DMS153 (cell line): Measurements from ENCODE around the gene SPAG17.
A peak's percentile ranks its signal among the peaks of the same experiment; 100 is the strongest.

Experiments used
- DNase-seq: peaks from one replicate; lab custom pipeline; 2025; lab: John Stamatoyannopoulos, UW

The SPAG17 gene

DNA sequence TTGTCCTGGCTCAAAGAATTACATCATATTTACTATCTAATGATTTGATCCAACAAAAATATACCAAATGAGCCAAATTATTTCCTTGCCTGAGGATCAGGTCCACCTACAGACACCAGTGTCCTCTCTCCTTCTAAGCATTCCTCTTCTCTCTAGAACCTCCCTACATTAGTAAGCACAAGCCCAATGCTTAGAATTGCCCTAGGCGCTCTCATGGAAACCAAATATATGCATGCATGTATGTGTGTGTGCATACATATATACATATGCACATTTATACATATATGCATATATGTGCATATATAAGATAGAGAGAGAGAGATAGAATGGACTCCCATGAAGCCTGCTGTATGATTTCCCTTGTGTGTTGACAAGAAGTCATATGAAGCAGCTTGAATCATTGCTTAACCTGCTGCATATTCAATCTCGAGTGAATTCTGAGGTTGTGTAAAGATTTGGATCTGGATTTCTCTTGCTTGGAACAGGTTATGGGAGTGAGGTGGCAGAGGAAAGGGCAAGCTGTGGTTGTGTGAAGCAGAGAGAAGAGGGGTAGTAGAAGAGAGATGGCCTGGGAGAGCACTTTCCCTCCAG is 66.1 kb downstream of the SPAG17 start:
- no peak for DNase-seq

DNA sequence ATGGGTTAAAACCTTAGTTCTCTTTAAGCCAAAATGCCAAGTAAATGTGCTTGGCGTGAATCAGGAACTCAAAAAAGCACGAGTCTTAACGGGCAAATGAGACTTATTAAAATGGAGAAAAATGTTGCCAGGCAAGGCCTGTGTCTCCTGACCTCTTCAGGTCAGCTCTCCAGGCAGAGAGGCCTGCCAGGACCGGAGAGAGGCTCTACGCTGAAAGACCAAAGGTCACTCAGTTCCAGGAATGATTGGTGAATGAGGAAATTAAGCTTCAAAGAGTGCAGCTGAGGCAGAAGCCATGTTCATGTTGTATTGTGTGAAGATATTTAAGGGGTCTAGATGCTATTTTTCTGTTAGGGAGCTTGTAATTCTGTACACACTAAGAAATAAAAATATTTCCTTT is 66.6 kb downstream of the SPAG17 start:
- no peak for DNase-seq

DNA sequence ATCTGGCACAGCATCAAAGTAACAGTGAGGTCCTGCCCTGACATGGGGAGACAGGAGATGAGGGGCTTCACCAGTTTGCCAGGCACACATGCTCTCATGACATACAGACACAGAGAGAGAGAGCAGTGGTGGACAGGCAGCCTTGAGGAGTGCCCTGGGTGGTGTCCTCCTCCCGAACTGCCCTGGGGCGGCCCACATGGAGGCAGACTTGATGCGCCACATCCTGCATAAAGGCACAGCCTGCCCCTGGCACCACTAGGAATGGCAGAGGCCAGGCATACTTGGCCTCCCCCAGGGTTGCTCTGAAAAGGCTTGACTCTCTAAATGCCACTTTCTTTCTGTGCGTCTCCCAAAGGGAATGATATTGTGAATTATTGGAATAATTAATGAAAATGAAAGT is 67.5 kb downstream of the SPAG17 start:
- no peak for DNase-seq

DNA sequence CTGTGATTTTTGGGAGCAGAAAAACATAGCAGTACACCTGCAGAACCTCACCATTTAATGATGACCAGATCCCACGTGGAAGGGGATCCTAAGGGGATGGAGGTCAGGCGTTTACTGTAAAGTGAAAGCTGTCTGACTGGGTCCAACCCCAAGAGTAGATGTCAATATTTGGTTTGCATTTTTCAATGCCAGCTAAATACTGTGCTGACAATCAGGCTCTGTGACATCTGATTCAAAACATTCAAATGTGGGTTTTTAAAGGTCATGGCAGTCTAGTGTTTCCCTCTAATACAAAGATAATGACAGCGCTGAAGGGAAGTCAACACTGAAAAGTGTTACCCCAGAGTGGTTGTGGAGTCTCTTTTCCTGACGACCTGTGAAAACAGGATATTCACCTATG is 68.1 kb downstream of the SPAG17 start:
- peak; percentile 96 for DNase-seq

DNA sequence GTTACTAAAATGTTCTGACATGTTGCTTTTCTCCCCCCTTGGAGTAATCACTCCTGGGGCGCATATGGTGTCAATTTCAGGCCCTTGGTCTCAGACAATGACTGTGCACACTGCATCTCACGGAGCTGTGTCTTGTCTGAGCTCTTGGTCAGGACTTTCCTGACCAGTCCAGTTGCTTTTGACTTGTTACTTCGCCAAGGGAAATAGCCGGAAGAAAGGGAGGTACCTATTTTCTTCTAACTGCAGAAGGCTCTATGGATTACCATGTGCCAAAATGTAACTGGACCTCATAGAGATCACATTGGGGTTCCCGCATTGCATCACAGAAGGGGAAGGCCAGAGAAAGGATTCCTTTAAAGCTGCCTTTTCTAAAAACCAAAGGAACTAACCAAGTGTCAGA is 68.6 kb downstream of the SPAG17 start:
- DNase-seq: no peak

DNA sequence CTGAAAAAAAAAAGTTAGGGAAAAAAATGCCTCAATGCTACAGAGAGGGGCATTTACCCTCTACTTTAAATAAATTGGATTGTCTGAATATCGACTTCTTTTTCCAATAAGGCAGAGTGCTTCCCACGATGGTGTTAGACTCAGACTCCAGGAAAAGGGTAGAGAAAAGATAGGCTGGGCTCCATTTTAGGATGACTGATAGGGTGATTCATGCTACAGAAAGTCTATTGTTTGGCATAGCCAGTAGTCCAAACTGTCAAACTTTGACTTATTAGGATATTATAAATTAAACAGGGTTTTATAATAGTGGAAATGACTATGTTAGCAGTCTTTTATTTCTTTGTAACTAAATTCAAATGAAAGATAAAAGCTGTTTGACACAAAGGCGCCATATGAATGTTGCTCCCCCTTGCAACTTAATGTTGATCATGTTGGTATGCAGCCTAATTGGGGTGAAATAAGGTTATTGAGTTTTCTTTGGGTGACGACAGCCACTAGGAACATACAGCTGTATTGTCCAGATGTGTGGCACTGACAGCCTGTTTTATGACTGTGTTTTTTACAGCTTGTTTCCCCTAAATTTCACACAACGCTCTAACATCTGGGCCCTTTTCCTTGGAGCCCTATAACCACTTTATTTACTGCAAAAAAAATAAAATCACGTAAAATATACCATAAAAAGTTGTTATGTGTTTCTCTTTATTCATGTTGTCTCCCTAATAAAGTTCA is 69.3 kb downstream of the SPAG17 start:
- DNase-seq: no peak

DNA sequence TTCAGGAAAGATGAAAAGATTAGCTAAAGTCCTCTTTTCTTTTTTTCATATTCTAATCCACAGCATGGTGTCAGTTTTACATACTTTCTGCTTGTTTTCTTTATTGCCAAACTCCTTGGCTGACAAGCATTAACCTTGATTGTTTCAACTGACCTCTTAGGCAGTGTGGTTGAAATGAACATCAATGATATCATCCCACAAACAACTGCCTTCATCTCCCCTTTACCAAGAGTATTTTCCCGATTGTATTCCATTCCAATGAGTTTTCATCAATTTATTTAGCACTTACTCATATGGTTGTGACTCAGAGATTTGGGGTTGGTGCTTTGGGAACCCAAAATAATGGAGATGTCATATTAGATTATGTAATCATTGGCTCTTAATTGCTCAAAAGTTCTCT is 71.8 kb downstream of the SPAG17 start:
- no peak for DNase-seq

DNA sequence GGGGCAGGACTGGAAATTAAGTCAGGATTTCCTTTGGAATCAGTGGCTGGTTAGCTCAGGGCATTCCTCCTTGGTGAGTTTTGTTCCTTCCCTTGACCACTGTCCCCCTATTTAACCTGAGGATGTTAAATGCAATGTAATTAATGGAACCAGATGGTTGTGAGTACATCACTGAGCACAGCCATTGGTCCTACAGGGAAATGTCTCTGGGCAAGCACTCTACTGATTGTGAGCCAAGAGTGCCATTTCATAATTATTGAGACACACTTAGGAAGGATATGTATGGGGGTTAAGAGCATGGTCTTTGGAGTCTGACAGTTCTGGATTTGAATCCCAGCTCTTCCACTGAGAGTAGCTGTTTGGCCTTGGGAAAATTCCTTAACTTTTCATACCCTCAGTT is 74.4 kb downstream of the SPAG17 start:
- DNase-seq: no peak

DNA sequence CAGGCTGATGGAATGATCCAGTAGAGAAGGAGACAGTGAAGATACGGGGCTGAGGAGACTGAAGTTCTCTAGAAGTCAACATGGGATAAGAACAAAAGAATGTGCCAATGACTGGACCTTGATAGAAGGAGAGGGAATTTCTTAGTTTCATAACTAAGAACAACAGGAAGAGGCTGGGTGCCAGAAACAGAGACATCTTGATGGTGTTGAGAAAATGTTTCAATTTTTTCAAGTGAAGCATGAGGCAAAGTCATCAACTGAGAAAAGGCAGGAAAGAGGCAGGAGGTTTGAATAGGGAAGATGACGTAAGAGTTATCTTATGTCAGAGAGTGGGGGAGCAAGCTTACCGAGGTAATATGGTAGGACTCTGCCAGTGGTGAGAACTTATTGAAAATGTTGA is 80.1 kb downstream of the SPAG17 start:
- no peak for DNase-seq

DNA sequence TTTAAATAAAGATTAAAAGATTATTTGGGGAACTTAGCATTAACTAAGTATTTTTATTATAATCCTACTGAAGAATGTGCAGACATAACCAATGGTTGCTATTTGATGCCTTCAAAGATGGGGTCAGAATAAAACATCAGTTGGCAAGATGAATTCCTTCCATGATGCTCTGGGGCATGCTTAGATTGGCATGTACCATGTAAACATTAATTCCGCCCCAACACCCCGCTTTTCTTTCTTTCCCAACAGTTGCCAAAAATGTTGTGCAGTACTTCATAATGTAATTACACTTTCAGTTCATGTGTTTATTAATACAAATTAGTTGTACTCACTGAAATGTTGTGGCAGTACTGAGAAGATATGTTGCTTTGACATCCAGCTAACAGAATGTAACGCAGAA is 82.6 kb downstream of the SPAG17 start:
- DNase-seq: no peak

DNA sequence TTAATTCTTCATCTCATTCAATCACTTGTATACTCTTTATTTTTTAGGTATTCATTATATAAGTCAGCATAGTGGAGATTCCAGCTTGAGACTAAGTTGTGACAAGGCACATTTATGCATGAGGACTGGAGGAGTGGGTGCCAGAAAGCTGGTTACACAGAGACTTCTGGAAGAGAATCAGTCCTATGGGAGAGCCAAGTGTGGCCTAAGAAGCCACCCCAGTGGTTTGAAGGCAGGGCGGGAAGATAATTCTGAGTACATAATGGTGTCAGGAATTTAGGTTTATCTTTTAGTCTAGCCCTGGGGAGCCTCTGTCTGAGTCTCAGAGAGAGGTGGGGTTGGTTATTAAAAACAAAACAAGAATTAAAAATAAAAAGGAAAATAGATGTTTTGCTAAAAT is 83.0 kb downstream of the SPAG17 start:
- no peak for DNase-seq

DNA sequence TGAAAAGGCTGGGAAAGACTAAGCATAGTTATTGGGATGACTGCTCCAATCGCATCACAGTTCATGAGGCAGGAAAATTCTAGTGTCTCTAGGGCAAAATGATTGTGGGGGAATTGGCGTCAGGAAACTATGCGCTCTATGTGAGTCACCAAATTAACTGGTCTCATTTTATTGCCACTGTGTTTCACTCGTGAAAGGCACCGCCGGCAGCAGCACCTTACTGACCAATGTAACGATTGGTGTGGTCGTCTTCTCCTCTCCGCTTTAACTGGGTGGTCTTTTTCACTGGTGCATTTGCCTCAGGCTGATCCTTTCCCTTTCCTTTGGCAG is 83.5 kb downstream of the SPAG17 start:
- peak; percentile 64 for DNase-seq

DNA sequence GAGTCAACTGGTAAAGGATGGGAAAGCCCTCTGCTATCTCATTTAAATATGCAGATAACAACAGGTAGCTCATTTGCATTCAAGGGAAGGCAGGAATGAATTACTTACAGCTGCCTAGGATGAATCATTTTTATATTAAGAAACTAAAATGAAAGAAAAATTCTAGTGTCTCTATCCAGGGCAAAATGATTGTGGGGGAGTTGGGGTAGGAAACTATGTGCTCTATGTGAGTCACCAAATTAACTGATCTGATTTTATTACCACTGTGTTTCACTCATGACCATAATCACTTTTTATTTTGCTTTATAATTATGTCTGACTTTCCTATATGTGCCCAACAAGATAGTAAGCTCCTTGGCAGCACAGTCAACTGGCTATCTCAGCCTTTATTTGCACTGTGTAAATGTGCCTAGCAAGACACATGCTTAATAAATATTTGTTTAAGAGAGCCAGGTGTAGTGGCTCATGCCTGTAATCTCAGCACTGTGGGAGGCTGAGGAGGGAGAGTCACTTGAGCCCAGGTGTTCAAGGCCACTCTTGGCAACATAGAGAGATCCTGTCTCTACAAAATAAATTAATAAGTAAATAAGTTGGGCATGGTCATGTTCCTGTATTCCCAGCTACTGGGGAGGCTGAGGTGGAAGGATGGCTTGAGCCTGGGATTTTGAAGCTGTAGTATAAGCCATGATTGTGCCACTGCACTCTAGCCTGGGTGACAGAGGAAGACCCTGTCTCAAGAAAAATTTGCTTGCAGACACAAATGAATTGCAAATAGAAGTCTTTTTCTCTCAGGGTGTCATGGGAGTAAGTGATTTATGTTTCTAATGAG is 84.1 kb downstream of the SPAG17 start:
- peak; percentile 97 for DNase-seq

DNA sequence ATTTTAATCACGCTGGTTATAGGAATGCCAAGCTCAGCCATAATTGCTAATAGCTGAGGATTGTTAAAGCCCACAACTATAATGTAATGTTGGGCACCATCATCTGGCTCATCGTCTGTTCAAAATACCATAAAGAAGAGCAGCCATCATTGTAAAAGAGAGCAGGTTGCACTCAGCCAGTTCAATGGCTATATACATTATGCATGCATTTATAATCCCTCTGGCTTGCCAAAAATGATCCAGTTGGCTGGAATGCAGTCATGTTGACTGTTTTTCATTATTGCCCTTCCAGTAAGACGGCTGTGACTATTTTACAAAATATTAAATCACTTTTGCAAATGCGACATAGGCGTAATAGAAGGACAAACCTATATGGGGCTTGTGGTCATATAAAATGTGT is 85.3 kb downstream of the SPAG17 start:
- DNase-seq: no peak

DNA sequence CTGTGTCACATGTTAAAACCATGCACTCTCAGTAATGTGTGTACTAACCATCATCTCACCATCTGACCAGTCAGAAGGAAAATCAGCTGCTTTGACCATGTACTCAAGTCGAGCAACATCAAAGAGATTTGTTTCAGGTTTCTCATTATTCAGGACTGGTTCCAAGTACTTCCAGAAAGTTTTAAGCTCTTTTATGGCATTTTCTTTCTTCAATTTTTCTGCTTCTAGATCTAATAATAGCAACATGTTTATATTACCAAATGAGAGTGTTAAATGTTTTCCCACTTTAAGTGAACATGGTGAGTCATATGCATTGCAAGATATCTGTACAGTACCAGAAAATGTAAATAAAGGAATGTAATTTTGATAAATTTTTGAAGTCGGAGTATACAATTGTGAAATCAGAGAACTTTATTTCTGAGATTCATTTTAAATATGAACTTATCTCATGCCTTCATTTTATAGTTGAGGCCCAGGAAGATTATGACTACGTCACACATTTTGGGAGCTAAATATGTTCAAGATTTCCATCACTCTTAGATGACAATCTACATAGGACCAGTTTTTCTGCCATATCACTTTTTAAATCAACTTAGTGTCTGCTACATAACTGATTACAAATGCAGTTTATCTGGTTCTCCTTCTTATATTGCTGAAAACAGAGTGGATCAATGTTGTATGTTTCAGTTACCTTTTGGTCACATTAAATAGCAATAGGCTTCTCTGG is 87.2 kb downstream of the SPAG17 start:
- no peak for DNase-seq

DNA sequence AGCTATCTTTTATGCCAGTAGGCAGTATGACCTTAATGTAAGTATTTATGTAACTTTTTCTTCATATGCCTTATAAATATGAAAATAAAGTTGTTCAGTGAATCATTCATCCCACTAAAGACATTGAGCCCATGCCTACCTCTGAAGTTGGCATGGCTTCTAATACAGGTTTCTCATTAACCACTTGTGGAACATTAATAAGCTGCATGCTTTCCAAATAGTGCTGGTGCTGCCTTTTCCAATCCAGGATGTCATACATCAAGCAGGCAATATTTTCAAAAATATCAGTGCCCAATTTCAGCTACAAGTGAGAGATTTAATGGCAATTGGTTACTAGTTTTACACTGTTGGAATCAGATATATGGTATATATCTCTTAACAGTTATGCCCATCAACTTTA is 92.0 kb downstream of the SPAG17 start:
- no peak for DNase-seq

DNA sequence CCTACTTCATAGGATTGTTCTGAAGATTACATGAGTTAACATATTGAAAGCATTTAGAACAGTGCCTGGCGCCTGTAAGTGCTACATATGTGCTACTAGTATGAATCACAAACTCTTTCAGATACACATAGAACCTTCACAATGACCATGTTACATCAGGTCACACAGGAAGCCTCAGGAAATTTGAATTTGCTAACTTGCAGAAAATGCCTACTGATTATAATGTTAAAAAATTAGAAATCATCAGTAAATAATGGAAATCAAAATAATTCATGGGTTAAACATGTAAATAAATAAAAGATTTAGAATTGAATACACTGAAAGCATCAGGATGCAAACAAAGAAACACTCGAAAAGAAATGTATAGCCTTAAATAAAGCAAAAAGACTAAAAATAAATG is 94.9 kb downstream of the SPAG17 start:
- DNase-seq: no peak

DNA sequence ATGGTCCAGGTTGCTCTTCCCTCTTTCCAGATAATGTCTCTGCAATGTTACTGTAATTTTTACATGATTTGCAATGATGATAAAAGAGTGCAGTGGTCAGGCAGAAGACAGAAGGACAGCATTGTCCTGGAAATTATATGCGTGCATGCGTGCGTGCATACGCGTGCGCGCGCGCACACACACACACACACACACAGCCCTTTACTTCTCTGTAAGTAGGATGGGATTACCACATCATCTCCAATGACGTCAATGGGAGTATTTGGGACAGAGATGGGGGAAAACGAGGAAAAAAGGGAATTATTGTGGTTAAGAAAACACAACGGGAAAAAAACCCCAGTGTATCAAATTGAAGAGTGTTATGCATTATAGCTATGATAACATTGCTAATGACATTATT is 99.7 kb downstream of the SPAG17 start:
- no peak for DNase-seq

DNA sequence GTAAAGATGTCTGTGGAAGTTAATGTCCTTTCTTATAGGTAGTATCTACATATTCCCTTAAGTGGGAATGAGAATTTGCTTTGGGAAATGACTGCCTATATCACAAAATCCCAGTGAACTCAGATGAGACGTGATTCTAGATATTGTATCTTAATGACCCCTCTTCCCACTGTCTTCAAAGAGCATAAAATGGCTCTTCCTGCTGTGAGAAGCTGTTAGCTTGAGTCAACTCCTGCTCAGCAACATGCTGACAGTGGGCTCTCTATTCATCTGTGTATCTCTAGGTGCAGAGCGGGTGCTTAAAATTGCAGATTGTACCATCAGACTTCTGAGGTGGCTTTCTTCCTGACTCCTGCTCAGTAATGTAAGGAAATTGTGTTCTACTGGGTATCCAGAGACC is 100.6 kb downstream of the SPAG17 start:
- DNase-seq: no peak

DNA sequence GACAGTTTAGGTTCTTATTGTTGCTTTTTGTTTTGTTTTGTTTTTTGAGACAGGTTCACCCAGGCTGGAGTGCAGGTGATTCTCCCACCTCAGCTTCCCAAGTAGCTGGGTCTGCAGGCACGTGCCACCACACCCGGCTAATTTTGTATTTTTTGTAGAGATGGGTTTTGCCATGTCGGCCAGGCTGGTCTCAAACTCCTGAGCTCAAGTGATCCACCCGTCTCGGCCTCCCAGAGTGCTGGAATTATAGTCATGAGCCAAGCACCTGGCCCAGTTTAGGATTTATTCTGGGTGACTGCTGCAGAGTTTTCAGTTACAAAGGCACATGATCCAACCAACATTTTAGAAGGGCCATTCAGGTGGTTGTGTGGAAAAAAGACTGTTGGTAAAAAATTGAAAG is 102.0 kb downstream of the SPAG17 start:
- DNase-seq: no peak

DNA sequence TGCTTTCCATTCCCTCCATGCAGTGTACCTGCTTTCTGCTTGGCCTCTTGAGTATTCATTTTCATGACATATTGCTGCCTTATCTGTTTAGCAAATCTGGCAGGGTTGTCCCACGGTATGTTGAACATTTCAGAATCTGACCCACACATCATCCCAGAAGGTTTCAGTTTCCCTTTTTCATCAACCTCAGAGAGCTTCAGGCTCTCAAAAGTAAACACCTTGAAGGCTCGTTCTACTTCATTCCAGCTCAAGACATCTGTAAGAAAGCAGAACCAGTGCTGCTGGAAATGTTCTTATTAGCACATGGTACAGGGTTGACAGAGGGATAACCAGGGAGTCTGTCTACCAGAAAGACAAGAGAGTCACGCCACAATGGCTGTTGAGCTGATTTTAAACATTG is 103.6 kb downstream of the SPAG17 start:
- DNase-seq: no peak

DNA sequence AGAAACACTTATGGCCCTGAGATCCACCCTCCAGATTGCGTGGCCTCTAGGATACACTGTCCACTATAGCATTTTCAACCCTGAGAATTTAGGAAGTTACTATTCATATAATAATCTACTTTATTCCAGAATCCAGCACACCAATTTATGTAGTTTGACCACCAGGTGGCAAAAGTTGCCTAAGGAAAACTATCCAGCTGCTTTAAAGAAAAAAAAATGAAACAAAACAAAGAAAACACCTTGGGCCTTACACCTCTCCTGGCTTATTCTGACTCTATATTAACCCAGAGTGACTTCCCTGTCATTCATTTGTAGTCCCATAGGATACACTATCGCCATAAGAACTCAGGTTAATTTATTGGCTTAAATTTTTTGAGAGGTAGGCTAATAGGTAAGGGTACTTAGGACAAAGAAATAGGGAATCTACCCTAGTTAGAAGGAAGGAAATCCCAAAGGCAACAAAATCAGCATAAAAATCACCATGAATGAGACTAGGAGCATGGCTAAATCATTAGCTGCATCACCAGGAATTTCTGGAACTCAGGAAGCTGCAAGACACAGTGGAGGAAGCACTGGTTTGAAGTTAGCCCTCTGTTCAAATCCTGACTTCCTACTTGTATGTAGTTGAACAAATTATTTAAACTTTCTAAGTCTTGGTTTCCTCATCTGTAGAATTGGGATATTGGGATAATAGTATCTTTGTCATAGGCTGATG is 107.5 kb downstream of the SPAG17 start:
- peak; percentile 64 for DNase-seq
